Bronchial epithelial cell (primary cell): Measurements from ENCODE around the gene NTRK2. TPM values are rescaled to one million over a fixed set of nuclear protein-coding genes. Genes with fewer than 3 reads are reported as not detected.

Experiments used
- DNase-seq: peaks from one replicate; pipeline ENCODE4 v3.0.0-alpha.2; 2010; ENCODE audit warnings: low read depth
- FAIRE-seq: peaks from 2 replicates; lab custom pipeline; 2011; peaks lifted over from hg19 to GRCh38; lab: Jason Lieb, UNC
- H3K27me3 ChIP-seq: 2 replicates; pipeline ENCODE4 v1.5.1; 2011; ENCODE audit warnings: low read length; ENCODE audit not compliant: control insufficient read depth, insufficient read depth
- H3K36me3 ChIP-seq: 2 replicates; pipeline ENCODE4 v1.5.1; 2011; ENCODE audit warnings: low read length; ENCODE audit not compliant: control insufficient read depth, insufficient read depth
- H3K4me3 ChIP-seq: 2 replicates; pipeline ENCODE4 v1.5.1; 2011; ENCODE audit warnings: mild to moderate bottlenecking, low read depth, low read length, control low read depth
- total RNA-seq: library from RNA; depleted of rRNA; stranded (reverse); fragments of >200 nt; gene quantifications from 2 replicates; pipeline ENCODE4 v1.2.1, GENCODE V29; 2014
- TF ChIP-seq, protein P1 (sequence below): IDR thresholded peaks from 2 replicates; pipeline ENCODE4 v1.5.1; 2011; ENCODE audit warnings: mild to moderate bottlenecking, moderate library complexity, low read length, control low read depth, inconsistent platforms; ENCODE audit not compliant: insufficient read depth, severe bottlenecking

Gene NTRK2
- total RNA-seq, 1 donor from 2014 or later = not detected

GRCh38 chr9:84686068-84686467, 16.5 kb downstream of the NTRK2 start:
- no peak overlapping the region for H3K4me3 ChIP-seq
- FAIRE-seq (no peak), DNase-seq (no peak)
- no peaks in the 10 kb centered on the region for H3K36me3 ChIP-seq
- TF ChIP-seq, protein P1, sequence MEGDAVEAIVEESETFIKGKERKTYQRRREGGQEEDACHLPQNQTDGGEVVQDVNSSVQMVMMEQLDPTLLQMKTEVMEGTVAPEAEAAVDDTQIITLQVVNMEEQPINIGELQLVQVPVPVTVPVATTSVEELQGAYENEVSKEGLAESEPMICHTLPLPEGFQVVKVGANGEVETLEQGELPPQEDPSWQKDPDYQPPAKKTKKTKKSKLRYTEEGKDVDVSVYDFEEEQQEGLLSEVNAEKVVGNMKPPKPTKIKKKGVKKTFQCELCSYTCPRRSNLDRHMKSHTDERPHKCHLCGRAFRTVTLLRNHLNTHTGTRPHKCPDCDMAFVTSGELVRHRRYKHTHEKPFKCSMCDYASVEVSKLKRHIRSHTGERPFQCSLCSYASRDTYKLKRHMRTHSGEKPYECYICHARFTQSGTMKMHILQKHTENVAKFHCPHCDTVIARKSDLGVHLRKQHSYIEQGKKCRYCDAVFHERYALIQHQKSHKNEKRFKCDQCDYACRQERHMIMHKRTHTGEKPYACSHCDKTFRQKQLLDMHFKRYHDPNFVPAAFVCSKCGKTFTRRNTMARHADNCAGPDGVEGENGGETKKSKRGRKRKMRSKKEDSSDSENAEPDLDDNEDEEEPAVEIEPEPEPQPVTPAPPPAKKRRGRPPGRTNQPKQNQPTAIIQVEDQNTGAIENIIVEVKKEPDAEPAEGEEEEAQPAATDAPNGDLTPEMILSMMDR = no peak
- H3K27me3 ChIP-seq = no peaks in the 10 kb centered on the region

GRCh38 chr9:84688956-84689355, 19.4 kb downstream of the NTRK2 start:
- Histone ChIP-seq H3K4me3 (no peak overlapping the region), H3K27me3 (no peaks in the 10 kb centered on the region), H3K36me3 (no peaks in the 10 kb centered on the region)
- DNase-seq = no peak
- FAIRE-seq = peak; percentile 13
- TF ChIP-seq, protein P1 = no peak

DNA sequence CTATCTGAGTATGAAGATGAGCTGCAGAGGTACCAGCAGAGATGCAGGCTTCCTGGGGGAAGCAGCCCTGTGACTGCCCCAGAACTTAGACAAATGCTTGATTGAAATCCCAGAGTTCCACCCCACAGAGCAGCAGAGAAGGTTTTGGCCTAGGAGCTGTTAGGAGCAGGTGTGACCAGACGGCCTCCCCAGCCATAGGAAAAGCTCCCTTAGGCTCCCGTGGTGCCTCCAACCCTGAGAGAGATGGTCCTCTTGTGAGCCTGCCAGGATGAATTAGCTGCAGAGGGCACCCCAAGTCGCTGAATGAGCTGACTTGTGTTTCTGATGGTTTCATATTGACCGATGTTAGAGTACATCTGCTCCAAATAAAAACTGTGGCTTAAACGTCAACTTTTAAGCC, 22.1 kb downstream of the NTRK2 start:
- Histone ChIP-seq H3K27me3 (peaks cover 6% of the 10 kb centered on the region), H3K4me3 (no peak overlapping the region), H3K36me3 (no peaks in the 10 kb centered on the region)
- TF ChIP-seq, protein P1 = no peak
- DNase-seq = no peak
- no peak for FAIRE-seq

- FAIRE-seq (no peak), DNase-seq (no peak)
- TF ChIP-seq, protein P1 = no peak
- H3K36me3 ChIP-seq = no peaks in the 10 kb centered on the region
- H3K4me3 ChIP-seq = no peak overlapping the region
- peaks cover 6% of the 10 kb centered on the region for H3K27me3 ChIP-seq
These were observed 24.7 kb downstream of the NTRK2 start for GRCh38 chr9:84694248-84694647.

DNA sequence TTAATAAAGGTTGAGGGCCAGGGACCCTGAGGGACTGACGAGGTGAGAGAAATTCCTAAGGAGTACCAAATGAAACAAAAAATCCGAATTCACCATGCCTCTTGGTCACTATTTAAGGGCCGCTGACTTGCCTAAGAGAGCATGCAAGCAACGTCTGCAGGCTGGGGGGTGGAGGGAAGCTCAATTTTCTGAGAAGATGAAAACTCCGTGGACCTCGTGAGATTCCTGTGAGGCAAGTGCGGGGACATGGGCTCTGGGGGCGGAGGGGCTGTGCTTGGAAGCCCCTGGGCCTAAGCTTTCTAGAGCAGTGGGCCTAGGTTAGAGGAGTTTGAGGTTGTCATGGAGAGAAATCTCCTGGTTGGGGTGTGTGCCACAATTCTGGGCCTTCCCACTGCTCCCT, 27.5 kb downstream of the NTRK2 start:
- no peaks in the 10 kb centered on the region for H3K36me3 ChIP-seq
- TF ChIP-seq, protein P1 = no peak
- no peak for FAIRE-seq
- H3K27me3 ChIP-seq = peaks cover 6% of the 10 kb centered on the region
- H3K4me3 ChIP-seq = no peak overlapping the region
- DNase-seq = no peak

- no peak for FAIRE-seq
- peak; percentile 44 for DNase-seq
- Histone ChIP-seq H3K27me3 (peaks cover 6% of the 10 kb centered on the region), H3K4me3 (no peak overlapping the region), H3K36me3 (no peaks in the 10 kb centered on the region)
- TF ChIP-seq, protein P1 = peak; percentile 97
These were observed 28.1 kb downstream of the NTRK2 start for GRCh38 chr9:84697509-84698114.
